ENCODE measurements around the gene GATM. TPM values are rescaled to one million over a fixed set of nuclear protein-coding genes. Genes with fewer than 3 reads are reported as not detected.

GATM gene
- total and polyA plus RNA-seq, 10 of the 15 experiments (the other 5 are each of a cell fraction or from before 2014, with no cell fraction given) = 11.7 to 83.1 (median 38.2) TPM

GRCh38 chr15:45402162-45402954 is 24.0 kb upstream of the GATM start (continued):
- TF ChIP-seq NR2F1 (conservative IDR thresholded peaks at IDR 0.05) = 0 out of 2 replicates have a peak, but pooled peaks have one; percentile 36
- TF ChIP-seq TBL1XR1 (IDR thresholded peaks at IDR 0.05; ENCODE audit: low read depth, low read length) = no peak
- TF ChIP-seq JUNB (IDR thresholded peaks at IDR 0.05) = no peak
- no peak for TF ChIP-seq YBX1 (IDR thresholded peaks at IDR 0.05)
- peak; percentile 95 for TF ChIP-seq ZBTB40 (IDR thresholded peaks at IDR 0.05; ENCODE audit: borderline replicate concordance)
- TF ChIP-seq SREBF2 (IDR thresholded peaks at IDR 0.05; ENCODE audit: low read length) = no peak
- TF ChIP-seq FOXK2 (IDR thresholded peaks at IDR 0.05) = no peak
- TF ChIP-seq RBBP5 (conservative IDR thresholded peaks at IDR 0.05) = peak; percentile 75; the same call in 1 of the 2 replicates
- TF ChIP-seq RFX5 (IDR thresholded peaks at IDR 0.05; ENCODE audit: low read depth, low read length) = peak; percentile 62; the same call in 1 of the 2 replicates
- peak; percentile 74; the same call in 1 of the 2 replicates for TF ChIP-seq ELK1 (IDR thresholded peaks at IDR 0.05; ENCODE audit: low read depth, low read length)
- peak; percentile 100 for TF ChIP-seq PKNOX1 (IDR thresholded peaks at IDR 0.05)
- peak; percentile 45; the same call in 1 of the 3 replicates for TF ChIP-seq POU2F2 (IDR thresholded peaks at IDR 0.05; ENCODE audit: borderline replicate concordance, low read depth, low read length)
- 0 out of 2 replicates have a peak, but pooled peaks have one; percentile 23 for TF ChIP-seq NKRF (conservative IDR thresholded peaks at IDR 0.05)
- peak; percentile 36; the same call in 1 of the 2 replicates for TF ChIP-seq NFYA (IDR thresholded peaks at IDR 0.05; ENCODE audit: borderline replicate concordance, low read depth, low read length)
- 0 out of 2 replicates have a peak, but pooled peaks have one; percentile 75 for TF ChIP-seq ZSCAN29 (IDR thresholded peaks at IDR 0.05)
- no peak; the same call in 1 of the 2 replicates for TF ChIP-seq ASH2L (IDR thresholded peaks at IDR 0.05; ENCODE audit: borderline replicate concordance, low read depth)
- no peak for TF ChIP-seq BACH1 (IDR thresholded peaks at IDR 0.05; ENCODE audit: borderline replicate concordance)
- TF ChIP-seq PAX5 (IDR thresholded peaks at IDR 0.05; ENCODE audit: borderline replicate concordance, low read depth, low read length) = peak; percentile 60; the same call in 1 of the 2 replicates
- TF ChIP-seq SMAD1 (IDR thresholded peaks at IDR 0.05; ENCODE audit: low read depth, partially characterized antibody) = no peak
- TF ChIP-seq ZNF622 (IDR thresholded peaks at IDR 0.05) = no peak
- no peak for TF ChIP-seq RAD21 (IDR thresholded peaks at IDR 0.05; ENCODE audit: insufficient read depth, low read depth, low read length)
- TF ChIP-seq TCF3 (IDR thresholded peaks at IDR 0.05; ENCODE audit: borderline replicate concordance, insufficient read depth, low read depth, low read length) = peak; percentile 31; the same call in 1 of the 2 replicates

All from GM12878 (cell line).